NCI-H2081 (cell line): Measurements from ENCODE around the gene ACYP1.
"Not testable (repeated sequence)": the region's sequence is repeated elsewhere in the genome, so short reads cannot be mapped to it uniquely, and the experiment has no call there.

ENCODE experiments used
- DNase-seq, 2 experiments: peaks; one replicate each; lab custom pipeline; 2025; lab: John Stamatoyannopoulos, UW

Gene ACYP1

DNA sequence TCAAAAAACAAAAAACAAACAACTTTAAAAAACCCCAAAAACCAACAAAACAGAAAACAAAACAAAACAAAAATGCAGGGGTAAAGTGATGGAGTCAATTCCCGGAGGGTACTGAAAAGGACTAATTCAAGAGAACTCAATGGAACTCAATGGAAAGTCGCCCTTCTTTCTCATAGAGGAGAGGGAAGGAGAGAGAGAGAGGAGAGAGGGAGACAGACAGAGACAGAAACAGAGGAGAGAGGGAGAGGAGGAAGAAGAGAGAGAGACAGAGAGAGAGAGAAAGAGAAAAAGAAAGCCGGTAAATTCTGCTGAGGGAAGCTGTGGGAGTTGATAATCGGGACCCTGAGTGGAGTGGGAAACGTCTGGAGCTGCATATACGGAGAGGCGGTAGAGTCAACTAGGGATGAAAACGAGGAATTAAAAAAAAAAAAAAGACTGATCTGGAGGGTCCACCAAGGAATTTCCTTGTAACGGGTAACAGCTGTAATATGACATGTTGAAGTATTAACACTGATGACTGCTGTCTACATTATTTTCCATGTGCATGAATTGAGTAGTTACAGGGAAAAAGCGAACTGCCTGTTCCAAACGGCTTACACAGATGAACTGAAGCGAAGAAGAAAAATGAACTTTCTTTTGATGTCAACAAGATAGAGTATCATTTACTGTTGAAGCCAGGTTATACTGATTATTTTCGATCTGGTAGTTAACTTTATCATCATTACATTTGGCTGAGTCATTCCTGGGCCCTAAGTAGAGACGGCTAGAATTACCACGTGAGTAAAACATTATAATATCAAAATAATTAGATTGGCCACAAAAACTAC lies 4.7 kb upstream of the ACYP1 start:
- no peak for DNase-seq

GRCh38 chr14:75067765-75068164 lies 3.9 kb upstream of the ACYP1 start:
- not testable (repeated sequence) for DNase-seq

DNA sequence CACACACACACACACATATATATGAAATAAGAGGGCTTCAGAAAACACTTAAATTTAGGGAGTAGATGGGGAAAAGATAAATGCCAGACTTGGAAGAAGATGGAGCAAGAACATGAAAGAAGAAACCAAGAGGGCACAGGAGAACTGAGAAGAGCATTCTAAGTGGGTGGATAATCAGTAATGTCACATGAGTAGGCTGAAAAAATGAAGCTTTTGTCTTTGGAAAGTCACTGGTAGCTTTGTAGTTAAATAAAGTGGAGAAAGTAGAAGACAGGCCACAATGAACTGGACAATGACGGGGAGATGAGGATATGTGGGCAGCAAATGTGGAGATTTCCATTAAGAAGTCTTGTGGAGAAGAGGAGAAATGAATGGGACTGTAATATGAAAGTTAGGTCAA lies 3.4 kb upstream of the ACYP1 start:
- DNase-seq = no peak

GRCh38 chr14:75066691-75067090 lies 2.9 kb upstream of the ACYP1 start:
- DNase-seq = no peak

GRCh38 chr14:75064205-75064567 lies 362 bp upstream of the ACYP1 start:
- no peak for DNase-seq

- DNase-seq = no peak
Observed at GRCh38 chr14:75063013-75063412, 811 bp downstream of the ACYP1 start.

DNA sequence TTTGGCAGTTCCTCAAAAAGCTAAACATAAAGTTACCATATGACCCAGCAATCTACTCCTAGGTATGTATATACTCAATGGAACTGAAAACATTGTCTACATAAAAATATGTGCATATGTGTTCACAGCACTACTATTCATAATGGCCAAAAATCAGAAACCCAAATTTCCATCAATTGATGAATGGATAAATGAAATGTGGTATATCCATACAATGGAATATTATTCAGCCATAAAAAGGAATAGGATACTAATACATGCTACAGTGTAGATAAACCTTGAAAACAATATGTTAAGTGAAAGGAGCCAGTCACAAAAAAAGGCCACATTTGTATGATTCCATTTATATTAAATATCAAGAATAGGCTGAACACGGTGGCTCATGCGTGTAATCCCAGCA lies 3.4 kb downstream of the ACYP1 start:
- DNase-seq = no peak

DNA sequence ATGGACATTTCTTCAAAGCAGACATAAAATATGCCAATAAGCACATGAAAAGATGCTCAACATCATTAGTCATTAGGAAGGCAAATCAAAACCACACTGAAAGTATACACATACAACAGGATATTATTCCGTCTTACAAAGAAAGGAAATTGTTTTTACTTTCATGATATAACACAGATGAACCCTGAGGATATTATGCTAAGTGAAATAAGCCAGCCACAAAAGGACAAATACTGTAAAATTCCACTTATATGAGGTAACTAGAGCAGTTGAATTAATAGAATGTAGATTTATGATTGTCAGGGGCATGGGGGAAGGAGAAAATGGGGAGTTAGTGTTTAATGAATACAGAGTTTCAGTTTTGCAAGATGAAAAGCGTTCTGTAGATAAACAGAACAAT lies 4.2 kb downstream of the ACYP1 start:
- DNase-seq = no peak

GRCh38 chr14:75054421-75054820 lies 9.4 kb downstream of the ACYP1 start:
- DNase-seq = no peak

DNA sequence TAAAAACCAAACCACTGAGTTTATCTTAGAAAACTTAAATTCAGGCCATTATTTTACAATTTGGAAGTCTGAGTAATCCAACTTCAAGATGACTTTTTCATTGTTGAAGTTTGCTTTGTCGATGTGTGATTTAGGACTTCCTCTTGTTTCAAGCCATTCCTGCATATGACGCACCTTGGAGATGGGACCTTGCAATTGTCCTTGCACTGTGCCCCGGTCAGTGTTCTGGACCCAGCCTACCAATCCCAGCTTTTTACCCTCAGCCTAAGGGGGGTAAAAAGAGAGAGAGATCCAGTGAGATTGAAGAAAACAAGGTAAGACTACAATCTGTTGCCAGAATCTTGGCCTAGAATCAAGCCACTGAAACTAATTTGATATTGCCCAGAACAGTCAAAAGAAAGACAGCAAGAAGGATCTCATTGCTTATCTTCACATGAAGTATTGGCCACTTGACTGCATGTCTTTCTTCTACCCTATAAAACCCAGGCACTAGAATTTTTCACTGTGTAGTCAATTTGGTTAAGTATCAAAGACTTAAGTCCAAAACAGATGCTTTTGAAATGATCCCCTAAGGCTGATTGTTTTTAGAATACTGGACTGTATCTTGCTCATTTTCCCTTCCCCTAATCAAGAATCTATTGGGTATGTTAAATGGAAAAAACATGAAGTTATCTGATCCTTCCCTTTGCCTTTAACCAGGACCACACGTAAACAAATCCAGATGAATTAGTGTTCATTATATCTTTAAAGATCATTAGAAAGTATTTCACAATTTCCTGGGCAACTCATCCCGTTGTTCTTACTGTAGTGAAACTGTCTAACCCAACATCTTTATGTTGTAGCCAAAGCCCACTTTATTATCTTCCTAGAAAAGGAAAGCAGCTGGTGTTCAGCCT lies 10.2 kb downstream of the ACYP1 start:
- DNase-seq = no peak

DNA sequence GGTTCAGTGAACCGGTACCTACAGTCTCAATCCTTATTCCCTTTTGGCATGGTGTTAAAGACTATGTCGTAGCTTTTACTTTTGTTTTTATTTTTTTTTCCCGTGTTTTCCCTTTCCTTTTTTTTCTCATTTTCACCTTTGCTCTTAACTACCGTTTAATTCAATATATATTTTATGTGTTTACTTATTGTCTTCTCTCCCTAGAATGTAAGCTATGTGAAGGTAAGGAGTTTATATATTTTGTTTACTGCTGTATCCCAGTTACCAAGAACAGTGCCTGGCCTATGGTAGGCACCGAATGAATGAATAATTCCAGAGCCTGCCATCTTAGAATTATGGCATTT lies 12.3 kb downstream of the ACYP1 start:
- no peak for DNase-seq

DNA sequence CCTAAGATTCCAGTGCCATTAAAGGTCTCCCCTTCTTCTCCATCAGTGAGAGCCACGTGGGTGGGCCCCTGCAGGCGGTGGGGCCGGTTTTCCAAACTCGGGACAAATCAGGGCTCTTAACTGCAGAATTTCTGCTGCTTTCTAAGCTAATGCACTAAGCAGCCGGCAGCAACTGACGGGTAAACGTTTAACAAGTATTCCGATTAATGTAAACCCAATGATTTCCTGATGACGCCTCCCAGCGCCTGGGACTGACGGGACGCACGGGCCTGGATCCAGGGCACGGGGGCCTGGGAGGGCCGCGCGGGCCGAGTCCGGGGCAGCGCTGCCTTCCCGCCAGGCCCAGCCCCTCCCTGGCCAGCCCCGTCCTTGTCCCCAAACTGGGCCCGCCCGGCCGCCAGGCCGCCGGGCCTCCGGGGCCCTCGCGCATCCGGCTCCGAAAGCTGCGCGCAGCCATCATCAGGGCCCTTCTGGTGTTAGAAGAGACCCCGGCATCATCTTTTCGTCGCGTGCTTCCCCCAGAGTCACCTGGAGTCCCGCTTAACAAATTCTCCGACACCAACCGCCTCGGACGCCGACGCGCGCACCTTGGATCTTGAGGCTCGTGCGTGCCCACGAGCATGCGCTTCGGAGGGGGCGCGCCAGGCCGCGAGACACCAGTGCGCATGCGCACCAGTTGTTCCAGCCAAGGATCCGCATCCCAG lies 12.8 kb downstream of the ACYP1 start, which contains the start of gene MLH3:
MLH3 (minus strand) TSS at position 616 of the 704 bp plus-strand sequence. CDS start 1,812 bp downstream, outside the sequence.
- peak; percentile 82 to 88 for DNase-seq

DNA sequence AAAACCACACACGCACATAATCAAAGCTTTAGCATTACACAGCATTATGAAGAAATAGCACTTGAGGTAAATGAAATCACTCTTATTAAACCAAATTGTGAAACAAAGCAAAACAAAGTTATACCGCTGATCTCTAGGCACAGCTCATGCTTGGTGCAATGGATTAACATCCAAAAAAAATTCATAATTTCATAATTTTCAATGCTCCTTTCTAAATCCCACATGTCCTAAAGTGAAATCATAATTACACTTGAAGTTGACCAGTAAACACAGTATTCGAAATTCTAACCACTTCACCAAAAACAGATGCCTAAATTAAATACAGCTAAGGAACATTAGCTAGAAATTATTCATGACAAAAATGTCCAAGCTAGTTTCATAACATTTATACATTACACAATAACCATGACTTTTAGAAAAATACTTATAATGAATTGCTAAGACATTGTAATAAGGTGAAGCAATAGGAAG lies 14.1 kb downstream of the ACYP1 start:
- DNase-seq = no peak

DNA sequence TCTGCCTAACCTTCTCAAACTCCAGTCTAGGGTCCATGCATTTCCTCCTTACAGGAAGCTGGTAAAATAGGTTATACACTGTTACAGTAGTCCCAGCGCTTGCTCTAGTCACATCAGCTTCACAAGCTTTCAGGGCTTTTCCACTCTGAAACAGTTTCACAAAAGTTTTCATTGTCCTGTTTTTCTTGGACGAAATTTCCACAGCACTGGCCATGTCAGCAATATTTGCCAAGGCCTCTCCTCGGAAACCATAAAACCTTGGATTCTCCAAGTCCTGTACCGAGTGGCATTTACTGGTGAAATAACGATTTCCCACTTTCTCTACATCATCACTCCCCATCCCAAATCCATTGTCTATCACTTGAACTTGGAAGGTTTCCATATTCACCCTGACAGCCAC lies 14.7 kb downstream of the ACYP1 start:
- no peak for DNase-seq

GRCh38 chr14:75048101-75048500 lies 15.7 kb downstream of the ACYP1 start:
- DNase-seq = no peak

DNA sequence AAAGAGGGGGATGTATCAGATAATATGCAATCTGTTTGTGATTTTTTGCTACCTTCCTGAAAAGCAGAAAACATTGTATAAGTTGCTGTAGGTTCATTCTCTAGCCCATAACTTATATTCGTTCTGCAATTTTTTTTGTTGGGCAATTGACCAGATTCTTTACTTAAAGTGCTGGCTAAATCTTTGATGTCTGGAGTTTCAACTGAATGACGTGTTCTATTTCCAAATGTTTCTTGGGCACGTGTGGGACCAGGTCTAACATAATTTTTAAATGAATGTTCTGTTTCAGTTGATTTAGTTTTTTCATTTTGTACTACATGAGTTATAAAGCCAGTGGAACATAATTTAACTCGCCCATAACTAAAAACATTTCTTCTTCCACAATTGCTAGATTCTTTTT lies 16.3 kb downstream of the ACYP1 start:
- no peak for DNase-seq

GRCh38 chr14:75046899-75047298 lies 16.9 kb downstream of the ACYP1 start:
- DNase-seq = no peak

GRCh38 chr14:75046275-75046674 lies 17.5 kb downstream of the ACYP1 start:
- no peak for DNase-seq

- DNase-seq = no peak
Observed at GRCh38 chr14:75044752-75045151, 19.1 kb downstream of the ACYP1 start.

- no peak for DNase-seq
Observed at GRCh38 chr14:75044322-75044721, 19.5 kb downstream of the ACYP1 start.

- DNase-seq = no peak
Observed at GRCh38 chr14:75042035-75042434, 21.8 kb downstream of the ACYP1 start.

GRCh38 chr14:75041613-75042012 lies 22.2 kb downstream of the ACYP1 start:
- no peak for DNase-seq
